GM12872 (cell line): ENCODE measurements around the gene TBCD.

Experiments
- CTCF ChIP-seq: IDR thresholded peaks from 3 replicates; pipeline ENCODE4 v1.5.1; 2011; ENCODE audit warnings: low read depth, mild to moderate bottlenecking, low read length, moderate library complexity; ENCODE audit not compliant: insufficient read depth

TBCD gene

GRCh38 chr17:82887255-82888164 lies 135.6 kb downstream of the TBCD start:
- no peak for TF ChIP-seq CTCF

- TF ChIP-seq CTCF = no peak
Observed at GRCh38 chr17:82888583-82889495, 137.0 kb downstream of the TBCD start.

GRCh38 chr17:82889496-82890338 lies 137.9 kb downstream of the TBCD start:
- no peak for TF ChIP-seq CTCF

- TF ChIP-seq CTCF = no peak
Observed at GRCh38 chr17:82890339-82890730, 138.5 kb downstream of the TBCD start.

GRCh38 chr17:82890926-82891678 lies 139.2 kb downstream of the TBCD start:
- no peak for TF ChIP-seq CTCF

GRCh38 chr17:82891911-82892310 lies 140.0 kb downstream of the TBCD start:
- no peak for TF ChIP-seq CTCF
